Stimulated activated CD4-positive, alpha-beta T cell treated with anti-CD3 and anti-CD28 coated beads, Interleukin-1b, Interleukin-23, amount 100 ng/mL, for 24 hours (primary cell): ENCODE results near the gene ATP8B1.
A peak's percentile ranks its signal among the peaks of the same experiment; 100 is the strongest.

Experiments used
- DNase-seq, 4 experiments: peaks; one replicate each; pipeline ENCODE4 v3.0.0-alpha.2; 2020; ENCODE audit warnings: low read depth in 4 of 4, low spot score in 1 of 4

Gene ATP8B1

DNA sequence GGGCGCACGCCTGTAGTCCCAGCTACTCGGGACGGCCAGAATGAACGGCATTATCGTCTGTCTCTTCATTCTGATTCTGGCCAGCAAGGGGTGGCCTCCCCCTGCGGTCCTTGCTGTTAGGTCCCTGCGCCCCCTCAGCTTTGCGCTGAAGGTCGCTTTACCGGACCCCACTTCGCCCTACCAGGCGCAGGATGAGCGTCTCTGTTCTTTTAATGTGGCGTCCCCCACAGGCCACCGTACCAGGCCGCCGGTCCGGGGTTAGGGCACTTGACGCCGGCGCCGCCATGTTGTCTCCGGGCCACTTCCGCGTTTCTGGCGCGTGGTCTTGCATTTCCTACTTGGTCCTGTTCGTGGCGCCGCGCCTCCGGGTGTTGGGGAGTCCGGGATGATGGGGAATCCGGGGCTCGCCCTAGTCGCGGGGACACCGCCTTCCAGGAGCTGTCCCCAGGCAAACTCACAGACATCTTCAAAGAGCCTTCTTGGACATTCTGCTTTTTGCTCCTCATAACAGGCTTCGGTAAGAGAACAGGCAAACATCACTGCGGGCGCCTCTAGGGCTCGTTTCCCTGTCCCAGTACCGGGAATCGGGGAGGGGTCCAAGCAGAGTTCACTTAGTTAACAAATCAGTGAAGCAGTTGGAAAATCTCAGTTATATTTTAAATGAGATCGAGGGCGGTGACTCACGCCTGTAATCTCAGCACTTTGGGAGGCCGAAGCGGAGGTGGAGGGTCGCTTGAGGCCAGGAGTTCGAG, 172.9 kb downstream of the ATP8B1 start:
- DNase-seq, result peak; percentile 84 to 92 (median 88)

DNA sequence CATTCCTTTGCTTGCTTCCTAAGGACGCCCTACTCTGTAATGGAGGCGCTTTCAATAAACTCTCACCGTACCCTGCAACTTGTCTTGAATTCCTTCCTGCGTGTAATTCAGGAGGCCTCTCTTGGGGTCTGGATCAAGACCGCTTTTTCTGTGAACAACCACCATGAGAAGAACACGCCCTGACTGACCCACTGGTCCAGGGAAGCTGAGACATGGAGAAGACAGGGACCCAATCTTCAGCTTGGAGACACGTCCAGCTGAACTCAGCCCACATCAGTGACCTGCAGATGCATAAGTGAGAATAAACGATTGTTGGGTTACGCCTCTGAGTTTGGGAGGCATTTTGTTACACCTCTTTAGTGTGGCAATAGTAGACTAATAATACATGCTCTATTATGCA, 173.7 kb downstream of the ATP8B1 start:
- no peak for DNase-seq

DNA sequence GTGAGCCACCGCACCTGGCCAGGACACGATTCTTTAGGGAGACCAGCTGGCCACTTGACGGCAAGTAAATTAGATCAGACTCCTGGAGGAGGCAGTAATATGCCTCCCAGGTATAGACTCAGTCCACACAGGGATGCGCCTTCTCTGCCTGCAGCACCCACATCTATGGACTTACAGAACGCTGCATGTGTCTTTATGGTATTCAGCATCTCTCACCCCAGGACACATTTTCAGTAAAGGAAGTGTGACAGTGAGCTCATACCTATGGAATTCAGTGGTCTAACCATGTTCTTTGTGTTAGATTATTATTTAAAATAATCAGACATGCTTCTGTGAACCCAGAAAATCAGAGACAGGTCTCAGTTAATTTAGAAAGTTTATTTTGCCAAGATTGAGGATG, 175.6 kb downstream of the ATP8B1 start:
- DNase-seq, result no peak

DNA sequence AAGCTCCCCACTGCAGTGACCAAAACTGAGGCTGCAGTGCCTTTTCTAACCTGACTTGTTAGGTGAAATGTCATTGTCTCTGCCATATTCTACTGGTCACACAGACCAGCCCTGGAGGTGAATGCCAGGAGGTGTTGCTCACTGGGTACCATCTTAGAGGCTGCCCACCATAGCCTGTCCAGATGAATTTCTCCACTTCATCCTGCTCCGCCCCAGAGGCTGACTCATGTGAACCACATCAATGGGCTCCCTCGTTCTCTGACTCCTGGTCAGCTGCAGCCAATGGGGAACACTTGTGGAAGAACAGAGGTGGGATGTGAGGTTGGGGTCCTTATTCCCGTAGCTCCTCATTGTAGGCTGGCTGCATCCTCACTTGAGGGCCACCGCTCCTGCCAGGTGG, 178.1 kb downstream of the ATP8B1 start:
- no peak for DNase-seq

DNA sequence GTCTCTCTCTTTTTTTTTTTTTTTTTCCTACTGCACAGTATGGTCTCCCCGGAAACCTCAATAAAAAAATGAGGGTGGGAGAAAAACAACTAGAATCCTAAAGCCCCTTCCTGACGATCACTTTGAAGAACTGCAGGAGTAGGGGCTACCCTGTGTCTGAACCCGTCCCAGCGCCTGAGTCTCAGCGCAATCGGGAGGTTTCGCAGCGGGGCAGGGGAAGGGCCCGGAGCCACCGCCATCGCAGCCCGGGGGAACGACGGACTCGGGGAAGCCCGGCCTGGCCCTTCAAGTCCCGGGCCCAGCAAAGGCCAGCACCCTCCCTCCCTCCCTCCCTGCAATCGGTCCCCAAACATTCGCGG, 181.9 kb downstream of the ATP8B1 start:
- peak in 1 of 4 experiments; percentile 4 for DNase-seq

DNA sequence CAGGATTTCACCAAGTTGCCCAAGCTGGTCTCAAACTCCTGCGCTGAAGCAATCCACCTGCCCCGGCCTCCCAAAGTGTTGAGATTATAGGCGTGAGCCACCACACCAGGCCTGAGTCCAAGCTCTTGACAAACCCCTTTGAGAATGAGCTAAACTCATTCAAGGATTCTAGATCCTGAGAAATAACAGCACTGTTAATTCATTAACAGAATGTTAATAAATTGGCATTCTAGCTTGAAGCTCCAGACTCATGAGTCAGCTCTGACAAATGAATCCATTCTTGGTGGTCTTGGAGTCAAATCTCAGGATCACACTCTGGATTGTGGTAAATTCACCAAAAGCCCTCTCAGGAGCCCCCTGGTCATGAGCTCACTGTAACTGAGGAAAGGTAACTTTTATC, 183.2 kb downstream of the ATP8B1 start:
- DNase-seq, result no peak

DNA sequence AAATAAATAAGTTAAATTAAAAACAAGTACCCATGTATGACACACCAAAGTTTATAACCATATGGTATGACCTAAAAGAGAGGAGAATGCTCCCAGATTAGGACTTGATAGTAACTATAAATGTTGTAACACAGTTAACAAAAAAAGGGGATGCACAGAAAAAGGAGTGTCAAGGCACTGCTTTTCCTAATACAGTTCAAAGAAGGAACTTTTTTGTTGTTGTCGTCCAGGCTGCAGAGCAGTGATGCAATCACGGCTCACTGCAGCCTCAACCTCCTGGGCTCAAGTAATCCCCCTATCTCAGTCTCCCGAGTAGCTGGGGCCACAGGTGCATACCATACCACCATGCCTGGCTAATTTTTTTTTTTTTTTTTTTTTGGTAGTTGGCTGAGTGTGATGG, 184.2 kb downstream of the ATP8B1 start:
- DNase-seq, result no peak

DNA sequence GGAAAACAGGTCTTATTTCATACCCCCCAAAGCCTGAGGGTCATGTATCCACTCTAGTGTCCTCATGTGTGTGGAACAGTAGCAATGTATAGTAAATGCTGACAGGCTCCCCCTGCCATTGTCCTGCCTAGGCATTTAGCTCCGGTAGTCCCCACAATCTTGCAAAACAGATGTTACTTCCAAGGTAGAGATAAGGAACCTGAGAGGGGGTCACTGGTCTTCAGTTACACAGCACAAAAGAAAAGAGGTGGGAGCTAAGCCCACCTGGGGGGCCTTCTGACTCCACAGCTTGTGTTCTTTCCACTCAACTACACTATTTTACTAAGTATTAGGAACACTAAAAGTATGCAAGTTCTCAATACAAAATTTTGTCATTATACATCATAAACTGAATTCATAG, 199.2 kb downstream of the ATP8B1 start:
- DNase-seq, result no peak
